ENCODE data around the gene AFF3.
"Not testable (repeated sequence)": the region's sequence is repeated elsewhere in the genome, so short reads cannot be mapped to it uniquely, and the experiment has no call there.

The AFF3 gene

DNA sequence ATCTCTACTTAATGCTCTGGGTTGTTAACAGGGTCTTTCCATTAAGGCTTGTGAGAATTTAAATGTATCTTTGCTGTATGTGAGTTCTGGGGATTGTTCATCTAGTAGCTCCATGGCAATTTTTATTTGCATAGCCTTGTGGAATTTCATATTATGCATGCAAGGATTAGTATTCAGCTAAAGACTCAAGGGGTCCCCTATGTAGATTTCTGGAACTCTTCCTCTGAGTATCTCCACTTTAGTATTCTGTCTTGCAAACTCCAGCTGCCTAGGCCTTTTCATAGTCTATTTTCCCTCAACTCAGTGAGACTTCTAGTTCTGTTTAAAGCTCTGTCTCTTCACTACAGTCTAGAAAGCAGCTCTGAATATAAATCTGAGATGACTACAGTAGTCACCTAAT is 348.0 kb downstream of the AFF3 start:
- DNase-seq (ENCODE audit: low read depth in 2 of 2), result no peak

DNA sequence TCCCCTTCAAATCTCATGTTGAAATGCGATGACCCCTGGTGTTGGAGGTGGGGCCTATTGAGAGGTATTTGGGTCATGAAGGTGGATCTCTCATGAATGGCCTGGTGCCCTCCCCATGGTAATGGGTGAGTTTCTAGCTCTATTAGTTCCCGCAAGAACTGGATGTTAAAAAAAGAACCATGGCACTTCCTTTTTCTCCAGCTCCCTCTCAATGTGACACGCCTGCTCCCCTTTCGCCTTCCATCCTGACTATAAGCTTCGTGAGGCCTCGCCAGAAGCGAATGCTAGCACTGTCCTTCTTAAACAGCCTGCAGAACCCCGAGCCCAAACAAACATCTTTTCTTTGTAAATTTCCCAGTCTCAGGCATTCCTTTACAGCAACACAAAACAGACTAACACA is 349.4 kb downstream of the AFF3 start:
- DNase-seq (ENCODE audit: low read depth in 2 of 2), result no peak

DNA sequence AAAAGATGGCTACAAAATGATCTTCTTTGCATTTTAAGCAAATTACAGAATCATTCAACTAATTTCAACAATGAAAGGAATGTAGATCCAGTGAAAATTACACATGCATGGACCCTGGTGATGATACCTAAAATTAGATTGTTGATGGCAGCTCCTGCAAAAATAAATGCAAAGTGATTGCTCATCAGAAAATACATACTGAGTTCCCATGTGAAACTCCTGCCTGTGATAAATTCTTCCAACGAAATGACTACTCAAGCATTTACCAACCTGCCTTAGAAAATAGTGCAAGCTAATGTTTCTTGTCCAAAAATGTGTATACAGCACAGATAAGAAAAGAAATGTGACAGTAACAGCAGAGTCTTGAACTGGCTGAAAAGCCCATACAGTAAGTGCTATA is 352.5 kb downstream of the AFF3 start:
- DNase-seq (ENCODE audit: low read depth in 2 of 2), result no peak

DNA sequence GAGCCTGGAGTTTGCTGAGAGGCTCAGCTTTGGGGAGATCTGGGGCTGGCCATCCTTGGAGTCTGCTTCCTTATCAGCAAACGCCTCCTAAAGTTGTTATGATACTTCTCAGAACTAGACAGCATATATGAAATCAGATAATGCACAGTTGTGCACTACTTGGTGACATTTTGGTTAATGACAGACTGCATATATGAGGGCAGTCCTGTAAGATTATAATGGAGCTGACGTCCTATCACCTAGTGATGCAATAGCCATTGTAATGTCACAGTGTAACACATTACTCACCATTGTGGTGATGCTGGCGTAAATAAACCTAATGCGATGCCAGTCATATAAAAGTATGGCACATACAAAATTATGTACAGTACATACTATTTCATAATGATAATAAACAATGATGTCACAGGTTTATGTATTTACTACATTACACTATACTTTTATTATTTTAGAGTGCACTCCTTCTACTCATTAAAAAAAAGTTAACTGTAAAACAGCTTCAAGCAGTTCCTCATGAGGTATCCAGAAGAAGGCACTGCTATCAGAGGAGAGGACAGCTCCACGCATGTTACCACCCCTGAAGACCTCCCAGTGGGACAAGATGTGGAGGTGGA is 354.5 kb downstream of the AFF3 start:
- DNase-seq (ENCODE audit: low read depth in 2 of 2), result no peak

DNA sequence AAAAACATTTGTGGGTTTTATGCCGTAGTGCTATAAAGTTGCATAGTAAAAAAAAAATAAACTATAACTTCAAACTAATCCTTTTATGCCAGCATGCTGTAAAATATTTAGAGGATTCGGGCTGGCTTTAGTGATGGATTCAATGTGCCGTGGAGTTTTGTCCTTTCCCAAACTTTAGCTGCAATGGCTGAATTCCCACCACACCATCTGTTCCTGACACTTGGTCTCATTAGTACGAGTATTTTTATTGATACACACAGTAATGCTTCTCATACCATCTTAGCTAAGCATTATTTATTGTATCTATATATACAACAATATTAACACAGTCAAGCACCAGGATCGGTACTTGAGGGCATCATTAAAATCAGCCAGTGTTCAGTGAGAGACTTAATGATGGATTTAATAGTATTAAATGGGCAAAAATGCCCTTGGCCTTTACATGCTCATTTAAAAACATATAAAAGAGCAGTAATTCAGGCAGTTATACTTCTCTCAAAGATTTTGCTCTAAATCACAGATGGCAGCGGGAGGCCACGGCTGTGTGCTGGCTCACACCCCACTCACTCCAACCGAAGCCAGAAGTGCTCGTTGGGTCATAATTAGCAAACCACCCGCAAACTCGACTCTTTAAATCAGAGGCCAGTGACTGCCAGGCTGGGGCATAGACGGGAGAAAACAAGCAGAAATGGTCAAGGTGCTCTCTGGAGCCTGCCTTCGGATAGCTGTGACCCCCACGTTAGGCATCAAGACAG is 355.6 kb downstream of the AFF3 start:
- DNase-seq (ENCODE audit: low read depth in 2 of 2), result no peak

DNA sequence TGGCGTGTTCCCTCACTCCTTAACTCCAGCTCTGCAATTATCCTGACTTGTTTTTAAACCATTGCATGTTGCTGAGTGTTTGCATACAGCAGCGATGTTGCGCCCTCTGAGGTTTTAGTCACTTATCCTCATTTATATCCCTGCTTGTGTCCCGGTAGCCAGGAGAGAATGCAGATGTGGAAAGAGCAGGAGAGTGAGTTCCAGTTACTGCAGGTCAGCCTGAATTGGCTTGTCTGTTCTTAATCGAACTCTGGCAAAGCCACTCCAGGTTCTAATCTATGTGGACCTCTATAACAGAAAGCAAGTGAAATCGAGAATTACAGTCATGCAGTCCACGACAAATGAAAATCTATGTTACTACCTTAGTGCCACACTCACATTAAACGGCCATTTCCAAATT is 357.4 kb downstream of the AFF3 start:
- DNase-seq (ENCODE audit: low read depth in 2 of 2), result no peak

DNA sequence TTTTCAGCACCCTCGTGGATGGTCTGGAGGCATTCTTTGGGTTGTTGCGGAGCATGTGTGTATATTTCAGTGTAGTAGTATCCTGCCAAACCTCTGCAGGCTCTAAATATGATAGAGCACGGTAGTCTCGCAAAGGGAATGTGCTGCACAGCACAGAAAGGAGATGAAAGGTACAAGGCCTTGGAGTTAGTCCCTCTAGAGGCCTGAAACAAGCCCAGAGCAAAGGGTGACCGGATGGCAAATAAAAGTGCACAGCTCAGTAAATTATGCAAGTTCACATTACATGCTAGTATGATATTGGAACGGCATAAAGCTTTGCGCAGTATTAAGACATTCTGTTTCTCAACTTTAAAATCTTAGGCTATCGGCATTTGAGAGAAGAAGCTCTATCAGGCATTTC is 358.1 kb downstream of the AFF3 start:
- no peak for DNase-seq (ENCODE audit: low read depth in 2 of 2)

DNA sequence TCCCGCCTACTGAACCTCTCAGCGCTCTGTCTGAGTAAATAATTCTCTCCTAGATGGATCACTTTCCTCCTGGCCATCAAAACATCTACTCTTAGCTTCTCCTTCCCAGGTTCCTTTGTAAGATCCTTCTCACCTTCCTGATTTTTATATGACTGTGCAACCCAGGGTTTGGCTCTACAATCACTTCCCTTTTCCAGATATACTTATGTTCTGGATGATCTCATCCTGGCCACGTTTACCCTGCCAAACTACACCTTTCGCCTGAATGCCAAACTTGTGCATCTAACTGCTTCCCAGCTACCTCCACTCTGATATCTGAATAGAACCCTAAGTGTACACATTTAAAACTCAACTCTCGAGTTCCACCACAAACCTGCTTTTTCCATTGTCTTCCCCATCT is 362.1 kb downstream of the AFF3 start:
- DNase-seq (ENCODE audit: low read depth in 2 of 2), result no peak

DNA sequence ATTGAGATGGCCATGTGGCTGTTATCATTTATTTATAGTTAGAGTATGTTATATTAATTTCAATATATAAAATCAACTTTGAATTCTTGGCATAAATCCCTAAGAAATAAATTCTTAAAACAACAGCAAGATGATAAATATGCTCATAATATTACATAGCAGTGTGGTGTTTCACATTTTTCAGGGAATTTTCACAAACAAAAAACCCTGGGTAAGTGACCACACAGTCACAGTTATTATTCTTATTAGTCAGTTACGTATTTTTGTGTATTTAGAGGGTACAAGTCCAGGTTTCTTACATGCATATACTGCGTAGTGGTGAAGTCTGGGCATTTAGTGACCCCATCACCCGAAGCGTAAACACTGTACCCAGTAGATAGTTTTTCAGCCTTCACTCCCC is 363.1 kb downstream of the AFF3 start:
- DNase-seq (ENCODE audit: low read depth in 2 of 2), result no peak

DNA sequence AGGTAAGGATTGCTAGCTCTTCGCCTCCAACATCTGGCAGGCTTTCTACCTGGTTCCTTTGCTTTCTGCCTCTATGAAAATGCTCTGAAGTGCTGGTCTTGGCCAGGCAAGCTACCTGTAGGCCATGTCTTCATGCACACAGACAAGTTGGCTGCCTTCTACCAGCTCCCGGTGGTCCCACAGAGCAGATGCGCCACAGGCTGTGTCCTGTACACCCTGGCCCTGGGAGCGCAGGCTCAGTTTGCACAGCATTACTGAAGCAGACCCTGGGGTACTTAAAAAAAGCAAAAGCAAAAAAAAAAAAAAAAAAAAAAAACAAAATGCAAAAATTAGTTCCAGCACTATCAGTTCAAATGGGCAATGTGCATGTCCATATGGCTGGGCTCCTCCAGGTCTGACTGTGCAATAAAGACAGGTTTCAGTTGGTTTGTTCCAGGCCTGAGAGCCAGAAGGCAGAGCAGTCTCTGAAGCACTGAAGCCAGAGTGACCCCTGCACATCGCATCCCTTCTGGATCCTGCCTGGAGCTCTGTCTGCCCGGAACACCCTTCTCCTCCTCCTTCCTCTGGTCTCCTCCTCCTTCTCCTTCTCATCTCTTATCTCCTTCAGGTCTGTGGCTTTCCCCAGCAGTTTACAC is 364.6 kb downstream of the AFF3 start:
- DNase-seq (ENCODE audit: low read depth in 2 of 2), result no peak

DNA sequence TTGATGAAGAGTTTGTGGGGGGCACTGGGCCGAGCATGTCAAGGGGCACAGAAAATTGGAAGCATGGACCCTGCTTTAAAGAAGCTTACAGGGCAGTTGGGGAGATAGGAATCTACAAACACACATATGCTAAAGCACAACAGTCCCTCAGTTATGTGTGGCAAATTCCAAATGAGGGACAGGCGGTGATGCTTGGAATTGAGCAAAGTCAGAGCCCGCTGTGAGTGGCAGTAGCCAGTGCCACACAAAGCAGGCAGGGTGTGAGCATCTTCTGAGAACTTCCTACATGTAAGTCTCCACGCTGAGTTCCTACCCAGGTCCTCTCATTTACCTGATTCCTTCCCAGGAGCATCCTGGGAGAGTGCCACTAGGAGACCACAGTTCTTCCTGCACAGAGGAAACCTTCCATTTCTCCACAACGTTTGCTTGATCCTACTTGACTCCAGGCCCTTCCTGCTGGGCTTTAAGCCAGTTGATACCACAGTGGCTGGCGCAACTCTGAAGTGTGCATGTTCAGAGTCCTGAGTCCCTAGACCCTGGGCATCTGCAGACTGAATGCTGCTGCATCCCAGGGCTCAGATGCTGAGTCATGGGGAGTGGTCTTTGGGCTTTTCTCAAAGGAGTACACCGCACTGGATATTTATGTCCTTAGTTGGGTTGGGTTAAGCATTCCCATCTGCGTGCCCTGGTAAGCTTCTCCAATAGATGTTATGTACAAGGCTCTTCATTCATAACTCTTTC is 365.3 kb downstream of the AFF3 start:
- DNase-seq (ENCODE audit: low read depth in 2 of 2), result no peak

DNA sequence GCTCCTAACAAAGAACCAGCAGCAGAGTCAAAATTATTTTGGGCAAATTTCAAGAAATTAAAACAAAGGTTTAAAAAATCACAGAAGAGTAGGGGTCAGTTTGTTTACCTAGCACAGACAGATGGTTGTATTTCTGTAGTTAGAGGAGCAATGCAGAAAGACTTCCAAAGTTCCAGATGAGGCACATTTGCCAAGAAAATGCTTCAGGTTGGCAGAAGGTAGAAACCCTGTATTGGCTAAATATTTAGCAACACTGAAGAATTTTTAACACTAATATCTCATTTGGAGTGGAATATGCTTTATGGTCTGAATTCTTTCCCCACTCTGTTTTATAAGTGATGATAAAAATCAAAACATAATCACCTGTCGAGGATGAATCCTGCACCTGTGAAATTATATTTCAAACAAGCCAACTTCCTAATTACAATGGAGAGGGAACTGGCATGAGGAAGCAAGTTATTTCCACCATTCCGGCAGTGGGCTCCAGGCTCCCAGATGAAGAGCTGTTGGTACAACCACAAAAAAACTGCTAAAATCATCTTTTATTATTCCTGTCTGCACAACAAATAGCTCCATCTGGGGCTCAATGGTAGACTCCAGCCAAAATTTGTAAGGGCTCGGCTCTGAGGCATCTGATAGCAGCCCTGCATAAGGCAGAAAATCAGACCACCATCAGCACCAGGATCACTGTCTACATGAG is 366.0 kb downstream of the AFF3 start:
- no peak for DNase-seq (ENCODE audit: low read depth in 2 of 2)

DNA sequence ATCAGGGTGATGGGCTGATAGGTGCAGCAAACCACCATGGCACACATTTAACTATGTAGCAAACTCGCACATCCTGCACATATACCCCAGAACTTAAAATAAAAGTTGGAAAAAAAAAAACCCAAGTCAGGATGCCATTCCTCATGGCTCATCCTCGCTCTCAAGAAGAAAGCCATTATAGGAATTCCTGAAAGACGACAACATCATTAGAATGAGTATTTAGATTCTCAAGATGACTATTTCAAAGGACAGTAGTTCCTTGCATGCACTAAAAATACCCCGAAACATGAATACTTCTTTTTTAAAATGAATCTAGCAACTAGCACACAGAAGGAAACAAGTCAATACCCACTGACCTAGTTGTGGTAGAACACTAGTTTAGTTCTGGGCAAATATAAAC is 366.8 kb downstream of the AFF3 start:
- no peak for DNase-seq (ENCODE audit: low read depth in 2 of 2)

DNA sequence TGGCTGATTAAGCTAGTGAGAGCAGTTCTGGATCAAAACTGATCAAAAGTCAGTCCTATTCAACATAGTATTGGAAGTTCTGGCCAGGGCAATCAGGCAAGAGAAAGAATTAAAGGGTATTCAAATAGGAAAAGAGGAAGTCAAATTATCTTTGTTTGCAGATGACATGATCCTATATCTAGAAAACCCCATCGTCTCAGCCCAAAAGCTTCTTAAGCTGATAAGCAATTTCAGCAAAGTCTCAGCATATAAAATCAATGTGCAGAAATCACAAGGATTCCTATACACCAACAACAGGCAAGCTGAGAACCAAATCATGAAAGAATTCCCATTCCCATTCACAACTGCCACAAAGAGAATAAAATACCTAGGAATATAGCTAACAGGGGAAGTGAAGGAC is 368.7 kb downstream of the AFF3 start:
- DNase-seq (ENCODE audit: low read depth in 2 of 2), result not testable (repeated sequence)

DNA sequence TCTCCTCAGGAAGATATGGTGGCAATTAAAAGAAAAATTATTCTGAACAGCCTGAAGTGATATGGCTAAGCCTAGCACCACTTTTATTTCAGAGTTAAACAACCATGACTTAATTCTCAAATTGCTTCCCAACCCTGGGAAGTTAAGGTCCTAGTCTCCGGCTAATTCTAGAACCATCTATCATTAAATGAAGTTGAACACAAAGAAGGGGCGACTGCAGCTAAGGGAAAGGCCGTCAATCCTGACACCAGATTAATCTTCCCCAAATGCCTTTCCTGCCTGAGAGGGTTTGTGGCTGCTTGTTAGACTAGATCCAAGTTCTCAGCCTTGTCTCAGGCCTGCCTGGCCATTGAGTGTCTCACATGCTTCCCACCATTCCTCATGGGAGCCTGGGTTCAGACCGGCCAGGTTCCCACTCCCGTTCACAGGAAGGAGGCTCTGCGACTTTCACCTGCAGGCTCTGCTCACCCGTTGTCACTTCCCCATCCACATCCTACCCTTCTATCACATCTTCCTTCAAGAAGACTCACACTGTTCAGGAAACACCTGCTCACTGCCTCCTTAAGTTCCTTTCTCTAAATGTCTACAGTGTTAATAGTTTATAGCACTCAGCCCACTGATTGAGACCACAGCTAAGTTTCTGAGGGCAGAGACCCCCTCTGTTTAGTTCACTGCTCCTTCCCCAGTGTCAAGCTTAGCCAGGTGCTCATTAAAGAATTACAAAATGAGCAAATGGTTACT is 369.6 kb downstream of the AFF3 start:
- no peak for DNase-seq (ENCODE audit: low read depth in 2 of 2)

DNA sequence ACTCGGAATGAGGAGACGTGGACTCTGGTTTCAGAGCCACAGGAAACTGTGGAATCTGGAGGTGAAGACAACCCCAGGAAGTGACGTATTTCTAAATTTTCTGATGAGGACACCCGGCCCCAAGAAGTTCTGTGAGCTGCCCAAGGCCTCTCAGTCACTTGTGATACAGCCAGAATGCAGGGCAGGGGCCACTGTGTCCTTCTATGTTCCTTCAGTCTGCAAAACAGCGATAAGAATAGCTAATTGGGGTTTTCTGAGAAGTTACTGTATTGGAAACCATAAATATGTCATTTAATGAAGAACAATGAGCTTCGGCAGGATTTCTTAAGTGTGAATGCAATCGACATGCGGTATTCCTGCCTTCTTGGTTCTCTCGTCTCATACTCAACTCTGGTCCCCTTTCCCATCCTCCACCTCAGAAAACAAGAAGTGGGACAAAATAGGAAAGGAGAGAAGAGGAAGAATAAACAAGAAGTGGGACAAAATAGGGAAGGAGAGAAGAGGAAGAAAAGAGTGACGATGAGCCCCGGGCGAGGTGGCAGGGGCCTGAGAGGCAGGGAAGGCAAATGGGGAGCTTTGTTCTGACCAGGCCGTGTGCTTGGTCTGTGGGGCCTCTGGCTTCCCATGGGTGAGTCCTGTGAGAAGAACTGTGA is 370.6 kb downstream of the AFF3 start:
- no peak for DNase-seq (ENCODE audit: low read depth in 2 of 2)

DNA sequence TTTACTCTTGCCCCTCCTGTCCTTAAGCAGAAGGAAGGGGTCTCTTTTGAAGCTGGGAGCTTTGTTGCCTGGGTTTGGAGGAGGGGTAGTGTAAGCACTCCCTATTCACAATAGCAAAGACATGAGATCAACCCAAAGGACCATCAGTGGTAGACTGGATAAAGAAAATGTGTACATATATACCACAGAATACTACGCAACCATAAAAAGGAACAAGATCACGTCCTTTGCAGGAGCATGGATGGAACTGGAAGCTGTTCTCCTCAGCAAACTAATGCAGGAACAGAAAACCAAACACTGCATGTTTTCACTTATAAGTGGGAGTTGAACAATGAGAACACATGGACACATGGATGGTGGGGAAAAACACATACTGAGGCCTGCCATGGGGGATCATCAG is 371.5 kb downstream of the AFF3 start:
- no peak for DNase-seq (ENCODE audit: low read depth in 2 of 2)

DNA sequence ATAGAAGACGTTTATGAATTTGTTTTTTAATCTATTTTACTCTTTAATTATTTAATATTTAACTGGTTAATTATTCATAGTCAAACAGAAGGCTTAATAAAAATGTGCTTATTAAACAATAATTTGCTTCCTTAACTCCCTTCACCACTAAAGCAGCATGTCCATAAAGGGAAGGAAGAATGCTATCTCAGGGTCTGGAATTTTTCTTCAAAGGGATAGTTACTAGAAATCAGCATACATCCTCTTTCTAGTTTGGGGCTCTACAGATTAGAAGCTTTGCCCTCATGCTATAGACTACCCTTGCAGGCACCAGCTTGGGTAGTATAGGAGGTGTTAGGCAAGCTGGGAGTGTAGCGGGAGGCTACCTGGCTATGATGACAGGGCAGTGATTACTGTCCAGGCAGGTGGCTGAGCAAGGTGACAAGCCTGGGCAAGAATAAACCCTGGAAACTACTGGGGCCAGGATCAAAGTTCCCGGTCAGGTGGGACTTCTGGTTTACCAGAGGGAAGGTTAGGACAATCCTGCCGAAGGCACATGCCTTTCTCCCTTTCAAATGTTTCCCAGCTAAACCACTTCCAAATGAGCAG is 376.6 kb downstream of the AFF3 start:
- no peak for DNase-seq (ENCODE audit: low read depth in 2 of 2)

DNA sequence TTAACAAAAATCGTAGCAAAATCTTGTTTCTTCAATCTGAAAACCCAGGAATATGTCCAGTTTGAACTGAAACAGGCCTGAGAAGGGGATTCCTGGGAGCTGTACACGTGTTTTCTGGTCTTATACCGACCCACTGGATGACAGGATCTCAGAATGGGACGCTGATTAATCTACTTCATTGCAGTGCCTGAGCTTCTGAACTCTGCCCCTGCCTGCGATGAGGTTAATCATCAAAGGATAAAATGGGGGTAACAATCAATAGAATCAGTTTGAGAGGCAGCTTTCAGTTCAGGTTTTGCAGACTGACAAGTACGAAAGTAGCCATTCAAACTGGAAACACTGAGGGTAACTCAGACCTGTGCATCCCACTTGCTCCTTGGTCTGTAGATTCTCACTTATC is 378.6 kb downstream of the AFF3 start:
- DNase-seq (ENCODE audit: low read depth in 2 of 2), result no peak

DNA sequence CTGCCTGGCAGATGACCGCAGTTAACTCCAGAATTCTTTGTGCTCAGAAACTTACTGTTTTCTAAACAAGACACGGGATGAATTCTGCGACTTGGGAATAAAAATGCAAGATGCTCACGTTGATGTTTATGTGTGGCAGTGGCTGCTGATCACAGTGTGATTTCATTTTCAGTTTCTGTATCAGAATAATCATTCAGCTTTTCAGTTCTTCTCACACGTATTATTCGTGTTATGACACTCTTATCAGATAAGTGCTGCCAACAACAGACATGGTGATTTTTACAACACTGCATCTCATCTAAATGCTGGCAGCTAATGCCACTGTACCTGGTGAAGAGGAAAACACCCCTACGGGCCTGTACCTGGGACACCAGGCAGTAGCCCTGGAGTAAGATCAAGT is 379.7 kb downstream of the AFF3 start:
- no peak for DNase-seq (ENCODE audit: low read depth in 2 of 2)

Data from stimulated activated CD8-positive, alpha-beta memory T cell treated with anti-CD3 and anti-CD28 coated beads, Interleukin-15, amount 100 ng/mL, for 48 hours (primary cell).